Measurements from ENCODE around the gene ANO10.
"Not testable (repeated sequence)": the region's sequence is repeated elsewhere in the genome, so short reads cannot be mapped to it uniquely, and the experiment has no call there.

The ANO10 gene

DNA sequence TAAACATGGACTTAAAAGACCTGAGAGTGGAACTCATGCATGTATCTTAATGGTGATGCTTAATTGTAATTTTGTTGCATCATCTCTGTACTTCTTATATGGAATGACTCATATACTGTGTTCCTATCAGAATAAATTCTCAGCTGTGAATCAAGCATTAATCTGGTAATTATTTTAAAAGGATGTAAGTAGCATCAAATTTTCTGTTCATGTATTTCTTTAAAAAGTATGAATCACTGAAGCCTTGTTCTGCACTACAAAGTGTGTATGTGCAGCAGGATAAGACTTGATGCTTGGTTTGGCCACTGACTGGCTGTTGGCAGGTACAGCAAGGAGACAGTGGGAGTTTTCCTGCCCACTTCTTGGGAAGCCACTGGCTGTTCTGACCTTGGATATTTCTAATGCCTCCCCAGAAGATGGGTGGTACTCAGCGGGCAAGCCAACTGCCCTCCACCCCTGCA lies 123.9 kb downstream of the ANO10 start:
- ATAC-seq (ENCODE audit: low read depth), result peak; percentile 68
- DNase-seq (ENCODE audit: low spot score), result no peak
- Histone ChIP-seq H3K27ac (ENCODE audit: poor library complexity, severe bottlenecking) (peak overlapping the region; percentile 41), H3K4me3 (ENCODE audit: severe bottlenecking) (no peak overlapping the region), H3K36me3 (ENCODE audit: low read depth) (no peaks in the 10 kb centered on the region), H3K27me3 (ENCODE audit: insufficient read depth, poor library complexity, severe bottlenecking) (no peaks in the 10 kb centered on the region), H3K4me1 (ENCODE audit: insufficient read depth, poor library complexity, severe bottlenecking) (peaks cover 21% of the 10 kb centered on the region), H3K9me3 (ENCODE audit: severe bottlenecking) (no peaks in the 10 kb centered on the region)
- no peak for TF ChIP-seq CTCF (IDR thresholded peaks at IDR 0.05; ENCODE audit: poor library complexity, severe bottlenecking)

- 0 out of 3 replicates have a peak, but pooled peaks have one; percentile 14 for ATAC-seq (ENCODE audit: low read depth)
- H3K36me3 ChIP-seq (ENCODE audit: low read depth), result no peaks in the 10 kb centered on the region
- no peak for DNase-seq (ENCODE audit: low spot score)
- no peak for TF ChIP-seq CTCF (IDR thresholded peaks at IDR 0.05; ENCODE audit: poor library complexity, severe bottlenecking)
- H3K4me3 ChIP-seq (ENCODE audit: severe bottlenecking), result no peak overlapping the region
- H3K4me1 ChIP-seq (ENCODE audit: insufficient read depth, poor library complexity, severe bottlenecking), result peaks cover 21% of the 10 kb centered on the region
- H3K9me3 ChIP-seq (ENCODE audit: severe bottlenecking), result no peaks in the 10 kb centered on the region
- peak overlapping the region; percentile 41 for H3K27ac ChIP-seq (ENCODE audit: poor library complexity, severe bottlenecking)
- H3K27me3 ChIP-seq (ENCODE audit: insufficient read depth, poor library complexity, severe bottlenecking), result no peaks in the 10 kb centered on the region
Measured at GRCh38 chr3:43497422-43497821, 124.4 kb downstream of the ANO10 start.

DNA sequence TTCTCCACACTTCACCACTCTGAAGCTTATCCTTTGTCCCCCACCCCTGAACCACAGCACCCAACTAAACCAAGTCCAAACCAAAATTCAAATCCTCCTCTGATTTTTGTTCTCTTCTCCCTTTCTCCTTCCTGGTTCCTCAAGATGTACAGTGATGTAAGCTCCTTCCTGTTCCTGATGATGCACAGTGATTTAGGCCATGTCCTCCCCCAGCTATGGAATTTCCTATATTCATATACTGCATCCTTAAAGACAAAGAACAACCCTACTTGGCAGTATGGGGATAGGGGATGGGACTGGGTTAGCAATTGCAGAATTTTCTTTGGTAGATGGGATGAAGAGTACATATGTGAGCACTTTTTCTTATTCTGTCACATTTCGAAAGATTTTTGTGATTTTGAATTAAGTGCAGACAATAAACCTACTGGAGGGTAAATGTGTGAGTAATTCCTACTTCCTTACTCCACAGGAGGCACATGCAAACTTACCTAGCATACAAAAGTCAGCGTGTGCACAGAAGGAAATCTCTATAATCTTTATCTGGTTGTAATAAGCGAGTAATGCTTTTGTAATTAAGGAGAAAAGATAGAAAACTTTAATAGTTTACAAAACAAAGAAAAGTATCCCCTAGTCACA lies 125.0 kb downstream of the ANO10 start:
- no peaks in the 10 kb centered on the region for H3K27me3 ChIP-seq (ENCODE audit: insufficient read depth, poor library complexity, severe bottlenecking)
- H3K4me3 ChIP-seq (ENCODE audit: severe bottlenecking), result no peak overlapping the region
- H3K27ac ChIP-seq (ENCODE audit: poor library complexity, severe bottlenecking), result peak overlapping the region; percentile 41
- H3K9me3 ChIP-seq (ENCODE audit: severe bottlenecking), result no peaks in the 10 kb centered on the region
- DNase-seq (ENCODE audit: low spot score) (no peak), ATAC-seq (ENCODE audit: low read depth) (peak; percentile 45; the same call in 1 of the 3 replicates)
- peaks cover 21% of the 10 kb centered on the region for H3K4me1 ChIP-seq (ENCODE audit: insufficient read depth, poor library complexity, severe bottlenecking)
- no peak for TF ChIP-seq CTCF (IDR thresholded peaks at IDR 0.05; ENCODE audit: poor library complexity, severe bottlenecking)
- H3K36me3 ChIP-seq (ENCODE audit: low read depth), result no peaks in the 10 kb centered on the region

- H3K4me3 ChIP-seq (ENCODE audit: severe bottlenecking); DNase-seq (ENCODE audit: low spot score); H3K27ac ChIP-seq (ENCODE audit: poor library complexity, severe bottlenecking); ATAC-seq (ENCODE audit: low read depth); H3K36me3 ChIP-seq (ENCODE audit: low read depth); H3K27me3 ChIP-seq (ENCODE audit: insufficient read depth, poor library complexity, severe bottlenecking); H3K9me3 ChIP-seq (ENCODE audit: severe bottlenecking): not testable (repeated sequence)
- peaks cover 13% of the 10 kb centered on the region for H3K4me1 ChIP-seq (ENCODE audit: insufficient read depth, poor library complexity, severe bottlenecking)
Measured at GRCh38 chr3:43492932-43493331, 128.9 kb downstream of the ANO10 start.

DNA sequence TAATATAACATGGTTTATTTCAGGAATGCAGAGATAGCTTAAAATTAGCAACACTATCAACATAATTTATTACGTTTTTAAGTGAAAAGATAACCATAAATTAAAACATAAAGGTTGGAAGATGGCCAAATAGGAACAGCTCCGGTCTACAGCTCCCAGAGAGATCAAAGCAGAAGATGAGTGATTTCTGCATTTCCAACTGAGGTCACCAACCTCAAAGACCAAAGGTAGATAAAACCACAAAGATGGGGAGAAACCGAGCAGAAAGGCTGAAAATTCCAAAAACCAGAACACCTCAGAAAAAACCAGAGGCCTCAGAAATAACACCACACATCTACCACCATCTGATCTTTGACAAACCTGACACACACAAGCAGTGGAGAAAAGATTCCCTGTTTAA lies 130.0 kb downstream of the ANO10 start:
- H3K4me3 ChIP-seq (ENCODE audit: severe bottlenecking); H3K27me3 ChIP-seq (ENCODE audit: insufficient read depth, poor library complexity, severe bottlenecking); H3K9me3 ChIP-seq (ENCODE audit: severe bottlenecking); H3K4me1 ChIP-seq (ENCODE audit: insufficient read depth, poor library complexity, severe bottlenecking); ATAC-seq (ENCODE audit: low read depth); H3K27ac ChIP-seq (ENCODE audit: poor library complexity, severe bottlenecking); DNase-seq (ENCODE audit: low spot score); H3K36me3 ChIP-seq (ENCODE audit: low read depth): not testable (repeated sequence)

DNA sequence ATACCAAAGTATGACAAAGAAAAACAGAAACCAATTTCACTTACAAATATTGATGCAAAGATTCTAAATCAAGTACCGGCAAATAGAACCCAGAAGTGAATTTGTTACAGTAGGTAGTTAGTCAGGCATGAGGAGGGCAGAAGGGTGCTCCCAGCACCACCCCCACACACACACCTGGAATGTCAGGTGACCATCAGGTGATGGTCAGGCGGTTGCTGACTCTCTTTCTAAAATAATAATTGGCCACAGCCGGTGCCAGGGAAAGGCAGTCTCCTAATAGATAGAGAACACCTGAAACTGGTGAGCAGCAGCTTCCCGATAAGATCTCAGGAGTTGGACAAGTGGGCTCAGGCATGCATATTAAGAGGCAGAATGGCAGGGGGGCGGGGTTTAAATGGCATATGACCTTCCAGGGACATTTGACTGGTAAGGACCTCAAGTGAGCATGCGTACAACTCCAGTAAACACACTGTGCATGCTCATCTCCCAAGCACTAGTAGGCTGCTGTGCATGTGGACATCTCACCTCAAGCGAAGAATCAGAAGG lies 131.1 kb downstream of the ANO10 start:
- no peaks in the 10 kb centered on the region for H3K9me3 ChIP-seq (ENCODE audit: severe bottlenecking)
- no peak overlapping the region for H3K27ac ChIP-seq (ENCODE audit: poor library complexity, severe bottlenecking)
- no peaks in the 10 kb centered on the region for H3K27me3 ChIP-seq (ENCODE audit: insufficient read depth, poor library complexity, severe bottlenecking)
- TF ChIP-seq CTCF (IDR thresholded peaks at IDR 0.05; ENCODE audit: poor library complexity, severe bottlenecking), result no peak
- ATAC-seq (ENCODE audit: low read depth), result no peak
- no peak for DNase-seq (ENCODE audit: low spot score)
- no peak overlapping the region for H3K4me3 ChIP-seq (ENCODE audit: severe bottlenecking)
- H3K36me3 ChIP-seq (ENCODE audit: low read depth), result no peaks in the 10 kb centered on the region
- no peaks in the 10 kb centered on the region for H3K4me1 ChIP-seq (ENCODE audit: insufficient read depth, poor library complexity, severe bottlenecking)

Measured in RWPE2 (cell line).